HFFc6 (cell line): ENCODE results near the gene DNAJB8. TPM values are rescaled to one million over a fixed set of nuclear protein-coding genes. Genes with fewer than 3 reads are reported as not detected.

Experiments
- DNase-seq: peaks from one replicate; pipeline ENCODE4 v3.0.0-alpha.2; 2018
- H3K27ac Mint-ChIP-seq: 2 replicates; pipeline ENCODE4 v1.8.0; 2020; ENCODE audit warnings: mild to moderate bottlenecking, mixed read lengths
- H3K27me3 Mint-ChIP-seq: 2 replicates; pipeline ENCODE4 v1.8.0; 2021; ENCODE audit warnings: mild to moderate bottlenecking, moderate library complexity, mixed read lengths; ENCODE audit not compliant: insufficient read depth
- H3K36me3 Mint-ChIP-seq: 2 replicates; pipeline ENCODE4 v1.8.0; 2021; ENCODE audit warnings: low read depth, mixed read lengths
- H3K4me1 Mint-ChIP-seq: 2 replicates; pipeline ENCODE4 v1.8.0; 2020; ENCODE audit warnings: low read depth, mixed read lengths
- H3K4me3 Mint-ChIP-seq: 2 replicates; pipeline ENCODE4 v1.8.0; 2020; ENCODE audit warnings: mild to moderate bottlenecking, moderate library complexity, mixed read lengths
- H3K9me3 Mint-ChIP-seq: 2 replicates; pipeline ENCODE4 v1.8.0; 2020; ENCODE audit warnings: mild to moderate bottlenecking, mixed read lengths
- total RNA-seq, 6 experiments: library from RNA; stranded (reverse); fragmentation: NEBNext Ultra II Directional; extraction: Animal tissue kit (Norgen Biotek cat#: 25700); gene quantifications; 2 replicates in 1 of 6; 3 replicates in 5 of 6; pipeline ENCODE4 v1.2.3, GENCODE V29; 2021
- TF ChIP-seq, protein P1 (sequence below): fragments of 200-600 bp; sonication (generic); IDR thresholded peaks from 2 replicates; pipeline ENCODE4 v1.5.0; 2021; ENCODE audit warnings: antibody characterized with exemption, mild to moderate bottlenecking

Gene DNAJB8
- total RNA-seq, 6 experiments from 2014 or later, result not detected

DNA sequence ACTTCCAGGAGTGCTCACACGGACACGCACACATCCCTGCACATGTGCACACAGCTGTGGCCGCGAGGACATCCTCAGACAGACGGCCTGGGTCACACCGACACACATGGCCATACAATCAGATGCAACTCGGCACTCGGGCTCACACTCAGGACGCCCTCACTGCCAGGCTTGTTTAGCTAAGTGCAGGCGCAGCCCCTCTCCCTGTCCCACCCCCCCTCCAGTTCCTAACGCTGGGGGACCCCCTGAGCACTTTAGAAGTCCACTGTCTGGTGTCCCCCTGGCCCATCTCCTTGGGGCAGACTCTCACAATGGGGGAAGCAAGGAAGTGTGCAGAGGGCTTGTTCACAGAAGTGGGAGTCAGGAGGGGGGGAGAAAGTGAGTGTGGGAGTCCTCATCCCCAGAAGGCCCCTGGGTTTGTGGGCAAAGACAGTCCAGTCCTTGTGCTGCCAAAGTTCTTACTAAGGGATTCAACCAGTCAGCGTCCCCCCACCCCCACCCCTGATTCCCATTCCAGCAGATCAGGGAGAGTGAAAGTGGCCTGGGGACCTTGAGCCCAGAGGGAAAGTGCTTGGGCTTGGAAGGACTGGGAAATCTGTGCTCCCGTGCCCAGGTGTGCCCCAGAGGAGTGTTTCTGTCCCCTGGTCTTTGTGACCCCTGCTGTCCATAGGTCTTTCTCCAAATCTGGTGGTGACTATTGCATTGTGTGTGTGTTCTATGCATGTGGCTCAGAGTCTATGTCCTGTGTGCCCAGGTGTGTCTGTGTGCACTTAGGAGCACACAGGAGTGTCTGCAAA is 27.1 kb upstream of the DNAJB8 start:
- no peak for DNase-seq
- no peaks in the 10 kb centered on the region for H3K9me3 Mint-ChIP-seq
- H3K36me3 Mint-ChIP-seq, result peaks cover 22% of the 10 kb centered on the region
- H3K27me3 Mint-ChIP-seq, result peaks cover 9% of the 10 kb centered on the region
- TF ChIP-seq, protein P1, sequence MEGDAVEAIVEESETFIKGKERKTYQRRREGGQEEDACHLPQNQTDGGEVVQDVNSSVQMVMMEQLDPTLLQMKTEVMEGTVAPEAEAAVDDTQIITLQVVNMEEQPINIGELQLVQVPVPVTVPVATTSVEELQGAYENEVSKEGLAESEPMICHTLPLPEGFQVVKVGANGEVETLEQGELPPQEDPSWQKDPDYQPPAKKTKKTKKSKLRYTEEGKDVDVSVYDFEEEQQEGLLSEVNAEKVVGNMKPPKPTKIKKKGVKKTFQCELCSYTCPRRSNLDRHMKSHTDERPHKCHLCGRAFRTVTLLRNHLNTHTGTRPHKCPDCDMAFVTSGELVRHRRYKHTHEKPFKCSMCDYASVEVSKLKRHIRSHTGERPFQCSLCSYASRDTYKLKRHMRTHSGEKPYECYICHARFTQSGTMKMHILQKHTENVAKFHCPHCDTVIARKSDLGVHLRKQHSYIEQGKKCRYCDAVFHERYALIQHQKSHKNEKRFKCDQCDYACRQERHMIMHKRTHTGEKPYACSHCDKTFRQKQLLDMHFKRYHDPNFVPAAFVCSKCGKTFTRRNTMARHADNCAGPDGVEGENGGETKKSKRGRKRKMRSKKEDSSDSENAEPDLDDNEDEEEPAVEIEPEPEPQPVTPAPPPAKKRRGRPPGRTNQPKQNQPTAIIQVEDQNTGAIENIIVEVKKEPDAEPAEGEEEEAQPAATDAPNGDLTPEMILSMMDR, result no peak
- H3K4me1 Mint-ChIP-seq, result peaks cover 32% of the 10 kb centered on the region
- peak overlapping the region; percentile 78 for H3K4me3 Mint-ChIP-seq
- H3K27ac Mint-ChIP-seq, result peak overlapping the region; percentile 72; the same call in 1 of the 2 replicates

DNA sequence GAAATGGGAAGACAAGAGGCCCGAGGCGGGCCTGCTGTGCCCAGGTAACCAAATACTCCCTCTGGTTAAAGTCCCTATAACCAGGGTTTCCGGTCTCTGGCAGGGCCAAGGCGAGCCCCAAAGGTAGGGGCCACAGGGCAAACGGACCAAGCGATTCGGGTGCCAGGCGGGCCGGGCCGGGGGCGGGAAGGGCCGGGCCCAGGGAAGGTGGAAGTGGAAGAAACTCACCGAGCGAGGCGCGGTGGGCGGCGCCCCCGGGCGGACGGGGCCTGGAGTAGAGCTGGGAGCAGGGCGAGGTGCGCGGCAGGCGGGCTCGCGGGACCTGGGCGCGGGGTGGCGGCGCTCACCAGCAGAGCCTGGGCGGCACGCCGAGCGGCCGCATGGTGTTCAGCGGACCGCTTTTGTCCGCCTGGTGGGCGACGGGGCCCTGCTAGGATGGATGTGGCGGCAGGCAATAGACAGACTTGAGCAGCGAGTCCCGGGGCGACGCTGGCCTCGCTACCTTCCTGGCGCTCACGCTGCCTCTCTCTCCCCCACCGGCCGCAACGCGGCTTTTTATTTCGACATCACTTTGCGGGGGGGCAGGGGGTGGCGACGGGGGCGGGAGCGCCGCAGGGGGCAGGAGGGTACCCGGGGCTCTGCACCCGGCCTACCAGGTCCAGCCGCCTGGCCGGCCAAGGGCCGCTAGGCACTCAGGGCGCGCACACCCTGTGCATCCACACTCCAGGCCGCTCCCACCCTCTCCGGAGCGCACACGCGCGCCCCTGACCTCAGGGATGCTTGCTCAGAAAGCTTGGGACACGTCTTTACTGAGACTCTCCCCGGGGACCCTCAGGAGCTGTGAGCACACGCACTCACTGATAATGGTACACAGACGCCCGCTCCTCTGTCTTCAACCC is 26.2 kb upstream of the DNAJB8 start, which contains the start of gene GATA2:
GATA2 (minus strand) TSS at position 531 of the 899 bp plus-strand sequence. CDS start 6,170 bp downstream, outside the sequence.
- H3K4me3 Mint-ChIP-seq, result peak within 1 kb of the TSS; percentile 100
- H3K27me3 Mint-ChIP-seq, result peaks cover 5% of the 10 kb centered on the region
- peaks cover 18% of the 10 kb centered on the region for H3K36me3 Mint-ChIP-seq
- TF ChIP-seq, protein P1, result peak; percentile 60; the same call in 1 of the 2 replicates
- peaks cover 26% of the 10 kb centered on the region for H3K4me1 Mint-ChIP-seq
- H3K27ac Mint-ChIP-seq, result peak within 1 kb of the TSS; percentile 94
- H3K9me3 Mint-ChIP-seq, result no peaks in the 10 kb centered on the region
- DNase-seq, result peak; percentile 24

DNA sequence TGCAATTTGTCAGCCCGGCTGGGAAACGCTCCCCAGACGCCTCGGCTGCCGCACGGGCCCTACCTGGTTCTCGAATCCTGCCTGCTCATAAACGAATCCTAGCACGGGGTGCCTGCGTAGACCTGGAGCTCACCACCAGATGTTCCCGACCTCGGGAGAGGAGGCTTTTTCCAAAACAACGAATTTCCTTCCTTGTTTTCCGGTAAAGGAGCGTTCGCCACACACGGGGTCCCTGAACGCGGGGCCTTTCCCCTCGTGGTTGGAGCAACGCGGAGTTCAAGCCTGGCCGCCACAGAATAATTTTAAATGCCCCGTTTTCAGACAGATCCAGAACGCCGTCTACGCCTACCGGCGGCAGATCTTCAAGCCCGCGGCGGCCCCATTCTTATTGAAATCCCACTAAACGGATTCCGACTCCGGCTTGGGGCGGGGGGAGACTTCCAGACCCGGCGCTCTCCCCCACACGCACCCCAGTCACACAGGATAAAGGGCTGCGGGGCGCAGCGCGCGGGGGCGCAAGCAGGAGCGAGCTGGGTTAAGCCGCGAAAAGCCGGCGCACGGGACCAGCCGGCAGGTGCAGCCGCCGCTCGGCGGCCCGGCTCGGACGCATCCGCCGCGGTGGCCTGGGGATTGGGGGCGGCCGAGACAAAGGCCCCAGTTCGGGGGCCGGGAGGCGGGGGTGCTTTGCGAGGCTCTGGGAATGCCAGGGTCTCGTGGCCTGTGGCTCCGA is 25.4 kb upstream of the DNAJB8 start:
- TF ChIP-seq, protein P1, result no peak
- no peak for DNase-seq
- Mint-ChIP-seq H3K27ac (peak overlapping the region; percentile 94), H3K9me3 (no peaks in the 10 kb centered on the region), H3K4me3 (peak overlapping the region; percentile 100), H3K36me3 (peaks cover 22% of the 10 kb centered on the region), H3K27me3 (peaks cover 7% of the 10 kb centered on the region), H3K4me1 (peaks cover 23% of the 10 kb centered on the region)

DNA sequence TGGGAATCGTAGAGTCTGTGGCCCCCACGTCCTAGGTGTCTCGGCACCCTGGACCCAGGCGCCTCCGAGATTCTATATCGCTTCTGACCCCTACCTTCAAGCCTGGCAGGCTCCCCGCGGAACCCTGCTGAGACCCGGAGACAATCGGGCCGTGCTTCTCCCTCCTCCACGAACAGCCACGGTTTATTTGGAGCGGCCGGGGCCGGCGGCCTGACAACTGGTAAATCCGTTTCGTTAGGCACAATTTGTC is 24.9 kb upstream of the DNAJB8 start:
- Mint-ChIP-seq H3K27me3 (peaks cover 7% of the 10 kb centered on the region), H3K9me3 (no peaks in the 10 kb centered on the region), H3K27ac (peak overlapping the region; percentile 94), H3K4me1 (peaks cover 21% of the 10 kb centered on the region), H3K4me3 (peak overlapping the region; percentile 100), H3K36me3 (peaks cover 25% of the 10 kb centered on the region)
- TF ChIP-seq, protein P1, result no peak
- no peak for DNase-seq
